Inflammatory macrophage treated with lipopolysaccharide for 1 hour (primary cell): ENCODE results near the gene FIG4.
"Not testable (repeated sequence)": the region's sequence is repeated elsewhere in the genome, so short reads cannot be mapped to it uniquely, and the experiment has no call there.

ENCODE experiments used
- DNase-seq, 2 donors: peaks; one replicate each; pipeline ENCODE4 v3.0.0-alpha.2; 2020 to 2022

The FIG4 gene

GRCh38 chr6:109705258-109705657 is 14.2 kb downstream of the FIG4 start:
- peak; percentile 72 to 92 for DNase-seq

- no peak for DNase-seq
Measured at GRCh38 chr6:109706513-109706912, 15.4 kb downstream of the FIG4 start.

- not testable (repeated sequence) for DNase-seq
Measured at GRCh38 chr6:109708099-109708498, 17.0 kb downstream of the FIG4 start.

GRCh38 chr6:109713097-109713496 is 22.0 kb downstream of the FIG4 start:
- no peak for DNase-seq

- DNase-seq, result no peak
Measured at GRCh38 chr6:109714166-109714565, 23.1 kb downstream of the FIG4 start.

- DNase-seq, result no peak
Measured at GRCh38 chr6:109714611-109715010, 23.5 kb downstream of the FIG4 start.

GRCh38 chr6:109715616-109716015 is 24.5 kb downstream of the FIG4 start:
- no peak for DNase-seq

GRCh38 chr6:109717971-109718370 is 26.9 kb downstream of the FIG4 start:
- DNase-seq, result no peak

GRCh38 chr6:109718991-109719390 is 27.9 kb downstream of the FIG4 start:
- no peak for DNase-seq

- DNase-seq, result no peak
Measured at GRCh38 chr6:109720311-109720710, 29.2 kb downstream of the FIG4 start.

- DNase-seq, result no peak
Measured at GRCh38 chr6:109722011-109722410, 30.9 kb downstream of the FIG4 start.

GRCh38 chr6:109722564-109723254 is 31.6 kb downstream of the FIG4 start:
- DNase-seq, result no peak

- not testable (repeated sequence) for DNase-seq
Measured at GRCh38 chr6:109725250-109725649, 34.2 kb downstream of the FIG4 start.

- no peak for DNase-seq
Measured at GRCh38 chr6:109736273-109737025, 45.4 kb downstream of the FIG4 start.

GRCh38 chr6:109738255-109738654 is 47.2 kb downstream of the FIG4 start:
- DNase-seq, result no peak

GRCh38 chr6:109738667-109739066 is 47.6 kb downstream of the FIG4 start:
- no peak for DNase-seq

- DNase-seq, result no peak
Measured at GRCh38 chr6:109739686-109740085, 48.6 kb downstream of the FIG4 start.

GRCh38 chr6:109740787-109741186 is 49.7 kb downstream of the FIG4 start:
- DNase-seq, result peak; percentile 53 to 75

GRCh38 chr6:109743739-109744138 is 52.6 kb downstream of the FIG4 start:
- no peak for DNase-seq

GRCh38 chr6:109744779-109745178 is 53.7 kb downstream of the FIG4 start:
- not testable (repeated sequence) for DNase-seq

- DNase-seq, result no peak
Measured at GRCh38 chr6:109747221-109747620, 56.1 kb downstream of the FIG4 start.

GRCh38 chr6:109759098-109759955 is 68.2 kb downstream of the FIG4 start:
- DNase-seq, result no peak

GRCh38 chr6:109760208-109760607 is 69.1 kb downstream of the FIG4 start:
- no peak for DNase-seq
